Measurements from ENCODE around the gene ATL2.
"Not testable (repeated sequence)": the region's sequence is repeated elsewhere in the genome, so short reads cannot be mapped to it uniquely, and the experiment has no call there.

Gene ATL2

GRCh38 chr2:38327580-38327979 is 49.5 kb downstream of the ATL2 start:
- DNase-seq (ENCODE audit: low spot score): no peak

DNA sequence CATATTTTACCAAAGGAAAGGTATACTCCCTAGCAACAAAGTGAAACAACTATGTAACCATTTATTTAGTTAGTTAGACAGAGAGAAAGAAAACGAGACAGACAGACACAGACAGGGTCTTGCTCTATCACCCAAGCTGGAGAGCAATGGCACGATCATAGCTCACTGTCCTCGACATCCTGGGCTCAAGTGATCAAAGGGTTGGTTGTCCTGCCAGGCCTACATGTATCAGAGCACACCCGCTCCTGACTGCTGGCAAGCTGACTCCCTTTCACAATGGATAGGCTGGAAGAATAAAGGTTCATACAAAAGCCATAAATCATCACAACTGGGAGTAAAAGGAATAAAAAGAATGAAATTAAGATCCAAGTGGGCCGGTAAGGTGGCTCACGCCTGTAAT is 53.5 kb downstream of the ATL2 start:
- no peak for DNase-seq (ENCODE audit: low spot score)

GRCh38 chr2:38322224-38322914 is 54.7 kb downstream of the ATL2 start:
- DNase-seq (ENCODE audit: low spot score): no peak

- DNase-seq (ENCODE audit: low spot score): not testable (repeated sequence)
These were observed 57.8 kb downstream of the ATL2 start for GRCh38 chr2:38319240-38319639.

- no peak for DNase-seq (ENCODE audit: low spot score)
These were observed 59.3 kb downstream of the ATL2 start for GRCh38 chr2:38317725-38318124.

DNA sequence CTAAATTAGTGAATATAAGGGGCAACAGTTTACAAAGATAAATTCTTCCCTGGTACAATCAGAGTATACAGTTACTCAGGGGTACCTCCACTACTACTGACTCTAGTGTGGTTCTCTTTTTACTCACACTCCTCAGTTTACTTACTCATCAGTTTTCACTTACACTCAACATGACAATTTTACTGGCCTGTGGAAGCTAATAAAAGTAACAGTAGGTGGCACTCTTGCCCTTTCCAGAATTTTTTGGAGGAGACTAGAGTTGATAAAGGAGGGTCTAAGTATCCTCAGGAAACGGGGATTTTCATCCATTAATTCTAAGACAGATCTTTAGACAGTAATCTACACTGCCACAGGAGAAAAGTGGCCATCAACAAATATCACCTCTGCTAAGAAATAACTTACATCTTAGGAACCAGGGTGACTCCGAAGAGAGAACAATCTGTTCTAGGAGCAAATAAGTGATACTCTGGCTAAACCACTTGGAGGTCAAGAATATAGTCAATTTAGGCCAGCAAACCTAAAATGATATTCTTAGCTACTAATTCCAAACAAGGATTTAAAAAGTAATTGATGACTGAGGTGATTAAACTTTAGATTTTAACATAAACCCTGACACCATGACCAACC is 61.3 kb downstream of the ATL2 start:
- no peak for DNase-seq (ENCODE audit: low spot score)

- DNase-seq (ENCODE audit: low spot score): no peak
These were observed 68.3 kb downstream of the ATL2 start for GRCh38 chr2:38308821-38309220.

DNA sequence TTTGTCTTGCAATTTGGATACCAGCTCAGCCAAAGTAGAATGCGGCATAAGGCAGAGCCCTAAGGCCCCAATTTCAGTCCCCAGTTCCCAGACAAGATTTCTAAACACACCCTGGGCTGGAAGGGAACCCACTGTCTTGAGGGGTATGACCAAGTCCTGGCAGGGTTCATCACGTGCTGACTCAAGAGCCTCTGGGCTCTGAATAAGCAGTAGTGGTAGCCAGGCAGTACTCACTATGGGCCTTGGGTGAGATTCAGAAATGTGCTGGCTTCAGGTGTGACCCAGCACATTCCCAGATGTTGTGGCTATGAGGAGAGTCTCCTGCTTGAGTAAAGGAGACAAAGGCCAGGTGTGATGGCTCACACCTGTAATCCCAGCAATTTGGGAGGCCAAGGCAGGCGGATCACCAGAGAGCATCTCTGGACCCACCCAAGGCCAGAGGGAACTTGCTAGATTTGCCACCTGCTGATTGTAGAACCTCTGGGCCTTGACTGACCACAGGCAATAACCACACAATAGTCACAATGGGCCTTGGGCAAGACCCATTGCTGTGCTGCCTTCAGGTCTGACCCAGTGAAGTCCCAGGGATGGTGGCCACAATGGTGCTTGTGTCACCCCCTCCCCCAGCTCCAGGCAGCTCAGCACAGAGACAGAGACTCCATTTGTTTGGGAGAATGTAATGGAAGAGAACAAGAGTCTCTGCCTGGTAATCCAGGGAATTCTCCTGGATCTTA is 74.9 kb downstream of the ATL2 start:
- no peak for DNase-seq (ENCODE audit: low spot score)

DNA sequence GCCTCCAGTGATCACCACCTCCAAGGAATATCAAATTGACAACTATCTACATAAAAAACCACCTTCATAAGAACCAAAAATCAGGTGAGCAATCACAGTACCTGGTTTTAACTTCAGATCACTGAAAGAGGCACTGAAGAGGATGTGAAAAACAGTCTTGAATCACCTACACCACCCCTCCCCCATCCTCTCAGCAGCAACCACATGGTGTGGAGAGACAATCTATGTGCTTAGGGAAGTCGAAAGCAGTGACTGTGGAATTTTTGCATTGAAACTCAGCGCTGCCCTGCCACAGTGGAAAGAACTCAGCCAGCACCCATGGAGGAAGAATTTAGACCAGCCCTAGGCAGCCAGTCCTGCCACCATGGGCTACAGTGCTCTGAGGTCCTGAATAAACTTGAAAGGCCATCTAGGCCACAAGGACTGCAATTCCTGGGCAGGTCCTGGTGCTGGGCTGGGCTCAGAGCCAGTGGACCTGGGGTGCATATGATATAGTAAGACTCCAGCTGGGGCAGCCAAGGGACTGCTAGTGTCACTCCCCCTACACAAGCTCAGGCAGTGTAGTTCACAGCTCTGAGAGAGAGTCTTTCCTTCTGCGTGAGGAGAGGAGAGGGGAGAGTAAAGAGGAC is 75.6 kb downstream of the ATL2 start:
- no peak for DNase-seq (ENCODE audit: low spot score)

- no peak for DNase-seq (ENCODE audit: low spot score)
These were observed 78.5 kb downstream of the ATL2 start for GRCh38 chr2:38298539-38298938.

DNA sequence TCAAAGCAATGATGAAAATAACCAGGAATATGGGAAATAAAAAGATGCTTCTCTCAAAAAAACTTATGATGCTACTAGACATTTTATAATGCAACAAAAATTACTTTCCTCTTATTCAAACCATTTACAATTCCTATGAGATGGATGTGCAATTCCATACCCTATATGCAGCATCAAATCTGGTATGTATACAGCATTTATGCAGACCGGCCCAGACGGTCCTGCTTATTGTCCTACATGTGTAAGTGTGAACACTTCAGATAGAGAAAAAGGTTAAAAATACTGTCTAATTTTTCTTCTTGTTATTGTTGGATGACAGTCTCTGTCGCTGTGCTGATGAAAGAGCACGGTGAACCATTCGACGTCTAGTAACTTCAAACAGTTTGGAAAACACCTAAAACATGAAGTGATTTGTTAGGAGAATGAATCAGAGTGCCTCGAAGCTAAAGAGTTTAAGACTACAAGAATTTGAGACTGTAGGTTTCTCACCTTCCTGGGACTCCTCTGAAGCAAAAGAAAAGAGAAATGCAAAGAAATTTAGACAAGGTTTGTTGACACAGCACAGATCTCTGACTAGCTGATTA is 80.8 kb downstream of the ATL2 start:
- no peak for DNase-seq (ENCODE audit: low spot score)

DNA sequence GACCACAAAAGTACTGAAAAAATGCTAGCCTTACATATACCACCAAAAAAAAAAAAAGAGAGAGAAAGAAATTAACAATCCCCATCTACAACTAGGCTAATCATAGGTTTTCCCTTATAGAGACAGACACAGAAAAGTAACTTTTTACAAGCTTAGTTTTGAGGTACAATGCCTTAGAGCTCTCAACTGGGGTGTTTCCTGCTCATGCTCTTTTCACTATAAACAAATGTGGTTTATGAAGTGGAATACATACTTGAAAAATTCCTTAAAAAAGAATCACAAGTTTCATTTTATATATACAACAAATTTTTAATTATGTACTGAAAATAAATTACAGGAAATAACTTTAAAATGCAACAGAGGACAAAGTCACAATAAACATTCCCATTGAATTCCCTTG is 82.5 kb downstream of the ATL2 start:
- no peak for DNase-seq (ENCODE audit: low spot score)

GRCh38 chr2:38293152-38293865 is 83.8 kb downstream of the ATL2 start:
- no peak for DNase-seq (ENCODE audit: low spot score)

- DNase-seq (ENCODE audit: low spot score): no peak
These were observed 86.7 kb downstream of the ATL2 start for GRCh38 chr2:38290332-38290731.

GRCh38 chr2:38284971-38285370 is 92.1 kb downstream of the ATL2 start:
- no peak for DNase-seq (ENCODE audit: low spot score)

DNA sequence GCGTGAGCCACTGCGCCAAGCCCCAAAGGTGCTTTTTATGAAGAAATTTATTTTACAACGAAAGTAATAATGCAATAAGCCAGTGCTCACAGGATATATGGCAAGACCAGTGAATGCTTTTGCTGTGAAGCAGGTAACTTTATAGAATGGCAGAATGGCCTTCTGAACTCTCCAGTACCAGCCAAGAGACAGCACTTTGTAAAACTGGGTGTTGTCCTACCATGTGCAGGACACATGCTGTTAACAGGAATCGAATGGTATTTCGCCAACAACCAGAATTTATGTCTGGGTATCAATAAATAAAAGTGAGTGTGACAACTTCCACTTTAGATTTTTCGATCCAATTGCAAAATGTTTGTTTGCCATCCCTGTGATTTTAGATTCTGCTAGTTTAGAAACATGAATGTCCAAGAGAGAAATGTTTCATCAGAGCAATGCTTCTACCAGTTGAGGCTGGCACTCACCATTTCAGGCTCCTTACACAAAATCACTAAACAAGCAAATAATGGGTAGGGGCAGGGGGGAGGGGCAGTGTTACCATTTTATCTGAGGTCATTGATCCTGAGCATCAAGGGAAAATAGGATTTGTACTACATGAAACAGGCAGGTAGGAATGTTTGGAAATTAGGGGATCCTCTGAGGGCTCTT is 95.9 kb downstream of the ATL2 start:
- DNase-seq (ENCODE audit: low spot score): no peak

- DNase-seq (ENCODE audit: low spot score): no peak
These were observed 97.9 kb downstream of the ATL2 start for GRCh38 chr2:38279201-38279600.

DNA sequence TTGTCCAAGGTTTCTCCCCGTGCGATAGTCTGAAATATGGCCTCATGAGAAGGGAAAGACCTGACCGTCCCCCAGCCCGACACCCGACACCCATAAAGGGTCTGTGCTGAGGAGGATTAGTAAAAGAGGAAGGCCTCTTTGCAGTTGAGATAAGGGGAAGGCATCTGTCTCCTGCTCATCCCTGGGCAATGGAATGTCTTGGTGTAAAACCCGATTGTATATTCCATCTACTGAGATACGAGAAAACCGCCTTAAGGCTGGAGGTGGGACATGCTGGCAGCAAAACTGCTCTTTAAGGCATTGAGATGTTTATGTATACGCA is 99.0 kb downstream of the ATL2 start:
- DNase-seq (ENCODE audit: low spot score): not testable (repeated sequence)

- no peak for DNase-seq (ENCODE audit: low spot score)
These were observed 99.6 kb downstream of the ATL2 start for GRCh38 chr2:38277245-38278116.

Measured in left forelimb (tissue), 1 donor.